ENCODE results near the gene LMNA. TPM values are rescaled to one million over a fixed set of nuclear protein-coding genes. Genes with fewer than 3 reads are reported as not detected.
A peak's percentile ranks its signal among the peaks of the same experiment; 100 is the strongest.

The LMNA gene
- total and polyA plus RNA-seq, 10 of the 15 experiments (the other 5 are each of a cell fraction or from before 2014, with no cell fraction given), result 0.42 to 334 (median 81.1) TPM

DNA sequence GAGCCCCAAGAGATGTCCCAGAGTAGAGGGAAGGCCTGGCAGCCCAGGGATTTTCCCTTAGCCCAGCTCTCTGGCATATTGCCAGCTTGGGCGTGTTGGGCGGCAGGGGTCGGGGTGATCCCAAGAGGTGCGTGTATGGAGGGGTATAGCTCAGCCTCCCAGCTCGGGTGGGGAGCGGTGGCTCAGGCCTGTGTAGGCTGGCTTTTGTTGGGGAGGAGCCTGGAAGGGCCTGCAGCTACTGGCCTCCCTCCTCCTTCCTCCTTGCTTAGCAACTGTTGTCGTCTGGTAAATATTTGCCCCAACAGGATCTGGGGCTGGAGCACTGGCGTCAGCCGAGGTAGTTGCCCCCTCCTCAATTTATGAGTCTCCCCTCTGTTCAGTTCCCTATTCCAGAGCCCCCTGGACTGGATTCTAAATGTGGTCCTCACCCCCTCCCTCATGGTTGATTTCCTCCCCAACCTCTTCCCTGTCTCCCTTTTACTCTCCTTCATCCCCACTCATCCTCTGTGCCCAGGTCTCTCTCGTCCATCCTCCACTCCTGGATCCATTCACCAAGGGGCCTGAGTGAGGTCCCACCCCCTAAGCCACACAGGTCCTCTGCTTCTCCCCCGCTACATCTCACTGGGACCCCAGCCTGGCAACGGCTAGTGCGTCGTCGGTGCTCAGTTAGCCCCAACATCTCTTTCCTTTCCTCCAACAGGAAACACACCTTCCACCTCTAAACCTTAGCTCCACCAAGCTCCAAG, 10.3 kb upstream of the LMNA start:
- Histone ChIP-seq H3K4me1 (ENCODE audit: control insufficient read depth, insufficient read depth, low read length) (peaks cover 30% of the 10 kb centered on the region), H3K36me3 (ENCODE audit: control insufficient read depth in 2 of 2, insufficient read depth in 2 of 2, low read length in 1 of 2) (no peaks in the 10 kb centered on the region), H3K27ac (ENCODE audit: control insufficient read depth, insufficient read depth) (peak overlapping the region; percentile 50), H3K4me3 (no peak overlapping the region), H3K27me3 (replicated peaks in 1 of 2; ENCODE audit: control insufficient read depth in 2 of 2, insufficient read depth in 2 of 2, low read length in 1 of 2) (no peaks in the 10 kb centered on the region), H3K79me2 (ENCODE audit: control insufficient read depth, insufficient read depth, low read length) (no peaks in the 10 kb centered on the region), H2AFZ (ENCODE audit: control insufficient read depth, low read depth, low read length) (no peak overlapping the region), H3K9ac (ENCODE audit: control insufficient read depth, insufficient read depth, low read length) (no peak overlapping the region), H3K9me3 (replicated peaks; ENCODE audit: control insufficient read depth, insufficient read depth, low read length) (no peaks in the 10 kb centered on the region), H3K4me2 (ENCODE audit: control insufficient read depth, insufficient read depth) (peak overlapping the region; percentile 85; the same call in 1 of the 2 replicates), H4K20me1 (ENCODE audit: control insufficient read depth, insufficient read depth) (no peaks in the 10 kb centered on the region)
- ChIA-PET CTCF (interaction anchor here (0.6 to 21.5 kb wide), 5 partner anchors 8 to 622 kb away, joined by 3 to 1294 read pairs (median 3); partner anchors contain the start of gene LMNA), POLR2A (interaction anchor here (0.9 to 6.1 kb wide), 3 partner anchors 14 to 24 kb away, joined by 4 to 128 read pairs (median 5); partner anchors contain the start of gene LMNA), RAD21 (ENCODE audit: unreplicated experiment) (interaction anchor here (22.4 kb wide), 1 partner anchor 17 kb away, joined by 695 read pairs; the partner anchor contains the start of gene LMNA), SMC1A (ENCODE audit: uncharacterized antibody, unreplicated experiment) (interaction anchor here (1.0 to 23.8 kb wide), 2 partner anchors 7 to 20 kb away, joined by 3 to 874 read pairs; partner anchors contain the start of gene LMNA)
- in situ Hi-C loops (cut with MboI), result no loop called here
- ATAC-seq (peak; percentile 44), DNase-seq (ENCODE audit: low read depth, low spot score) (no peak), FAIRE-seq (no peak)
- WGBS (ENCODE audit: insufficient coverage, insufficient replicate concordance, low lambda C conversion rate, missing lambda C conversion rate), result 53% methylated on average over 15 of the region's 15 CpGs
- intact Hi-C loops (cut with micrococcal nuclease; ENCODE audit: unreplicated experiment), result no loop called here
- no TSS peak for BruUV-seq (replicated peaks)
- TF ChIP-seq ZSCAN29 (IDR thresholded peaks at IDR 0.05) (no peak), NRF1 (conservative IDR thresholded peaks at IDR 0.05; ENCODE audit: low read depth, low read length) (no peak), CTCF (IDR thresholded peaks at IDR 0.05 in 2 of 3, conservative IDR thresholded peaks at IDR 0.05 in 1 of 3; ENCODE audit: control insufficient read depth in 2 of 3, extremely low read depth in 1 of 3, insufficient read depth in 1 of 3, low read depth in 3 of 3, low read length in 3 of 3) (no peak), STAT1 (conservative IDR thresholded peaks at IDR 0.05) (no peak), KDM1A (IDR thresholded peaks at IDR 0.05; ENCODE audit: borderline replicate concordance) (no peak), CBX5 (IDR thresholded peaks at IDR 0.05; ENCODE audit: low read depth) (no peak), ZNF384 (IDR thresholded peaks at IDR 0.05; ENCODE audit: borderline replicate concordance, low read depth, low read length) (no peak), NFYB (IDR thresholded peaks at IDR 0.05; ENCODE audit: insufficient read depth, low read depth, low read length) (no peak), NFYA (IDR thresholded peaks at IDR 0.05; ENCODE audit: borderline replicate concordance, low read depth, low read length) (no peak), MXI1 (IDR thresholded peaks at IDR 0.05; ENCODE audit: low read depth, low read length) (no peak), NFXL1 (IDR thresholded peaks at IDR 0.05; ENCODE audit: borderline replicate concordance) (peak; percentile 71; the same call in 1 of the 2 replicates), TAF1 (IDR thresholded peaks at IDR 0.05; ENCODE audit: borderline replicate concordance, low read depth, low read length) (no peak), NR2F1 (conservative IDR thresholded peaks at IDR 0.05) (no peak), POU2F2 (IDR thresholded peaks at IDR 0.05; ENCODE audit: borderline replicate concordance, low read depth, low read length) (no peak), SMAD1 (IDR thresholded peaks at IDR 0.05; ENCODE audit: low read depth, partially characterized antibody) (peak; percentile 48), MTA2 (IDR thresholded peaks at IDR 0.05; ENCODE audit: low read depth) (0 out of 2 replicates have a peak, but pooled peaks have one; percentile 7), ZNF622 (IDR thresholded peaks at IDR 0.05) (no peak), RFX5 (IDR thresholded peaks at IDR 0.05; ENCODE audit: low read depth, low read length) (no peak), PAX8 (IDR thresholded peaks at IDR 0.05) (no peak), EED (IDR thresholded peaks at IDR 0.05; ENCODE audit: low read depth) (0 out of 2 replicates have a peak, but pooled peaks have one; percentile 16), RELA (IDR thresholded peaks at IDR 0.05; ENCODE audit: borderline replicate concordance, partially characterized antibody) (no peak)
- TF ChIP-seq, protein P1, sequence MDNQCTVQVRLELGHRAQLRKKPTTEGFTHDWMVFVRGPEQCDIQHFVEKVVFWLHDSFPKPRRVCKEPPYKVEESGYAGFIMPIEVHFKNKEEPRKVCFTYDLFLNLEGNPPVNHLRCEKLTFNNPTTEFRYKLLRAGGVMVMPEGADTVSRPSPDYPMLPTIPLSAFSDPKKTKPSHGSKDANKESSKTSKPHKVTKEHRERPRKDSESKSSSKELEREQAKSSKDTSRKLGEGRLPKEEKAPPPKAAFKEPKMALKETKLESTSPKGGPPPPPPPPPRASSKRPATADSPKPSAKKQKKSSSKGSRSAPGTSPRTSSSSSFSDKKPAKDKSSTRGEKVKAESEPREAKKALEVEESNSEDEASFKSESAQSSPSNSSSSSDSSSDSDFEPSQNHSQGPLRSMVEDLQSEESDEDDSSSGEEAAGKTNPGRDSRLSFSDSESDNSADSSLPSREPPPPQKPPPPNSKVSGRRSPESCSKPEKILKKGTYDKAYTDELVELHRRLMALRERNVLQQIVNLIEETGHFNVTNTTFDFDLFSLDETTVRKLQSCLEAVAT (IDR thresholded peaks at IDR 0.05), result 0 out of 2 replicates have a peak, but pooled peaks have one; percentile 36

Measured in GM12878 (cell line).